Bone marrow (tissue), 2 donors: ENCODE measurements around the gene TUBGCP4.
A peak's percentile ranks its signal among the peaks of the same experiment; 100 is the strongest.

ENCODE experiments used
- DNase-seq, 2 donors: peaks; one replicate each; lab custom pipeline; 2025; lab: John Stamatoyannopoulos, UW

TUBGCP4 gene

GRCh38 chr15:43404130-43404529 is 33.2 kb downstream of the TUBGCP4 start:
- DNase-seq, result no peak

DNA sequence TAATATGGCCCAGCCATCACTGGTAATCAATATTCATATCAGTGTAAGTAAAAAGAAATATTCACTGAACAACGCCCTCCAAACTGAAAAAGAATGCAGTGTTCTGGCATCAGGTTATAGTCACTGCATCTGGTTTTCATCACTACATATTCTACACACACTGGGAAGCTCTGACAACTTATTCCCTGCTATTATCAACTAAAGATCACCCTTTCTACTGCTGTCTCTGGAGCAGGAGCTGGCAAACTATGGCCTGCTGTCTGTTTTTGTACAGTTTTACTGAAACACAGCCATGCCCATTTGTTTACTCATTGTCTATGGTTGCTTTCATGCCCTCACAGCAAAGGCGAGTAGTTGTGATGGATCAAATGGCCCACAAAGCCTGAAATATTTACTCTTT is 35.3 kb downstream of the TUBGCP4 start:
- no peak for DNase-seq

DNA sequence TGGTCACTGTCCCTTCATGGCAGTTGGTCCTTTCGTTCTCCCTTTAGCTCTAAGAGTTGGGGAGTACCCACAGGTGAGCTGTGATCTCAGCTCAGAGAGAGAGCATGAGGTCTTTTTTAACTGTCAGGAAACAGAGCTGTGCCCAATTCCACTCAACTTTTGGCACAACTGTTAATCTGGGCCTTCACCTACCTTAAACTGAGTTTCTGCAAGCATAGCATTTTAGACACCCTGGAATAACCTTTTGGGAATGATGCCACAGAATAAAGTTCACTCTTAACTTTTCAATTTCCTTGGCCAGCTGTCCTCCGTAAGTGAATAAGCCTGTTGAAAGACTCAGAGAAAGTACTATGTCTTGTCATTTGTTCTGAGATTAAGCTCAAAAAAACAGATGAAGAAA is 35.9 kb downstream of the TUBGCP4 start:
- DNase-seq, result no peak

GRCh38 chr15:43408789-43409188 is 37.9 kb downstream of the TUBGCP4 start:
- DNase-seq, result no peak

DNA sequence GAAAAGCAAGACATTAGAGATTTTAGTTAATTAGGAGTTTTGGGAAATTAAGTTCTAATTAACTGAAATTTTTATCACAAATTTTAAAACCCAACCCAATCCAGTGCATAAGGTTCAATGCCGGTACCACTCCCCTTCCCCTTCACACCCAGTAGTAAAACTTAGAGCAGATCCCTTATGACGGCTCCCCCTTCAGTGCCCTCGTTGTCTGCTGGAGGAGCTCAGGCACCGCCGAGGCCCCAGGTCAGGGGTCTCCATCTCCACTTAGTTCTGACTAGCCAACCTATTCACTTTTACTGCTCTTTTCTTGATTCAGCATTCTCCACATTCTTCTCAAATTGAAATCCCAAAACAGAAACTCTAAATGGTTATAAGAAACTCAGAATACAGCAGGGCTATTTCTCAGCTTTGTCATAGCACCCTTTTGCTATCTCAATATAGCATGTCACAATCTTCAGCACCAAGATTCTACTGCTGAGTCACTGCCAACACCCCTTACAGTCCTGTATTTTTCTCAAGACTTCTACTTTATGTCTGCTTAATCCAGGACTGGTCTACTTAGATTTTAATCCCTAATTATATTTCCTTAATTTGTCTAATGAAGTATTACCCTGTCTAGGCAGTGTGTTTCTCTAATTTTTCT is 39.8 kb downstream of the TUBGCP4 start:
- no peak for DNase-seq

DNA sequence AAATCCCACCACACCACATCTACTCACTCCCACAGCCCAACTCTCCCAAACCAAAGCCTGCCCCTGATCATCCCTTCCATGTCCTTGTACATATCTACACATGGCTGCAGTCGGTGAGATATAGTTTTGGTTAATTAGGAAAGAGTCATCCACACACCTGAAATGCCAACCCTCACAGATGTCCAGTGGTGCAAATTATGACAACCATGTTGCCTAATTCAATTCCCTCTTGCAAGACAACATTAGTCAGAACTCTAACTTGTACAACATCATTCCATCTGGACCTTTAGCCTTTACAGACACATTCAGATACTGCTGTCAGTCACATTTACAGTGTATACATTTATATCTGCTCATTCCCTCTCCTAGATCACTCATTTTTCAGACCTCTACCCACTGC is 41.2 kb downstream of the TUBGCP4 start:
- DNase-seq, result no peak

DNA sequence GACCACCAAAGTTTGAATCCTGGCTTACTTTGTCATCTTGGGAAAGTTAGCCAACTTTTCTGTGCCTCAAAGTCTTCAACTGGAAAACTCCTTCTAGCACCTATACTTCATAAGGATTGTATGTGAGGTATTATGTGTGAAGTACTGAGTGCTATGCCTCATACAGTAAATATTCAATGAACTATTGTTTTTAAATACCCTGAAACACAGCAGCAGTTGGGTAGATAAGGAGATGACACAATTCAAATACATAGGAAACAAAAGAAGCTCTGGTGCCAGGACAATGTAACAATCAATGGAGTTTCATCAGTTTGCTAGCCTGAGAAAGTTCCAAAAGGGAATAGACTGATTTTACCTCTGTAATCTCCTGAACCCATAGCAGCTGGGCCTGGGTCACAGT is 43.3 kb downstream of the TUBGCP4 start:
- no peak for DNase-seq

GRCh38 chr15:43420435-43420834 is 49.5 kb downstream of the TUBGCP4 start:
- DNase-seq, result no peak

DNA sequence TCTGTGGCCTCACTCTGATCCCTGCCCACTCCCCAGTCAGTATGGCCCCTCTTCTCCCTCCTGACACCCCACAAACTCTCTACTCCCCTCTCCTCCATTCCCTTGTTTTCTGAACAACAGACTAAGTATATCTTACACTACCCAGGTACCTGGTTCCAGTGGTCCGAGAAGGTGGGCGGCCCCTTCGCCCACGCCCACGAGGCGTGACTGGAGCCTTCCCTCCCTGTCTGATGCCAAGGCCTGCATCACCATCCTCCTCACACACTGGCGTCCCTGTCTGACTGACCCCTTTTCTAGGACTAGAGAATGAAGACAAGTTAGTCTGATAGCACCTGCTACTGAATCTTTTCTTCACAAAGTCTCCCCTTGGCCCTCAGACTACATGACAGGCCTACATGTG is 50.0 kb downstream of the TUBGCP4 start:
- DNase-seq, result no peak

GRCh38 chr15:43423793-43424192 is 52.9 kb downstream of the TUBGCP4 start:
- DNase-seq, result no peak

DNA sequence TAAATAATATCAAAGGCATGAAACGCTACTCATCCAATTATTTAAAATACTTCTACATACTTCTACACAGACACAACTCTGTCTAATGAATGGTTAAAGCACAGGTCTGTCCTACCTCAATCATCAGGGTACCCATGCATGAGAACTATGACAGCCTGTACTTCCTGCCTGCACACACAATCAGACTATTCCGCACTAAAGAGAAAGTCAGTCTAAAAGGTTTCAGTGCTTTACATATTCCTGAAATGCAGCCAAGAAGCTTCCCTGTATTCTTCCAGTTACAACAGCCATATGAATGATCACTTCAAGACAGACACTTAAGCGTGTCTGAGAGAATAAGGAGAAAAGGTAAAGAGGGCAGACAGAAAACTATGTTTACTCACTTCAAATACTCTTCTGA is 58.8 kb downstream of the TUBGCP4 start:
- no peak for DNase-seq

GRCh38 chr15:43433165-43433564 is 62.3 kb downstream of the TUBGCP4 start:
- no peak for DNase-seq

GRCh38 chr15:43433661-43434303 is 62.9 kb downstream of the TUBGCP4 start:
- DNase-seq, result no peak

DNA sequence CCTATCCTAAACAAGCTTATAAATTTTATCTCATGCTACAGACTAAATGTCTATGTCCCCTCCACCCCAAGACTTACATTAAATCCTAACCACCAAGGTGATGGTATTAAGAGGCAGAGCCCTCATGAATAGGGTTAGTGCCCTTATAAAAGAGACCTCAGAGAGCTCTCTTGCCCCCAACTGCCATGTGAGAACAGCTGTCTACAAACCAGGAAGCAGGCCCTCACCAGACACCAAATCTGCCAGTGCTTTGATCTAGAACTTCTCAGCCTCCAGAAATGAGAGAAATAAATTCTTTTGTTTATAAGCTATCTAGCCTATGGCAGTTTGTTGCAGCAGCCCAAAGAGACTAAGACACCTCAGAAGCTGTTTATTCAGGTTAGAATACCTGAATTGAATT is 63.5 kb downstream of the TUBGCP4 start:
- DNase-seq, result no peak

DNA sequence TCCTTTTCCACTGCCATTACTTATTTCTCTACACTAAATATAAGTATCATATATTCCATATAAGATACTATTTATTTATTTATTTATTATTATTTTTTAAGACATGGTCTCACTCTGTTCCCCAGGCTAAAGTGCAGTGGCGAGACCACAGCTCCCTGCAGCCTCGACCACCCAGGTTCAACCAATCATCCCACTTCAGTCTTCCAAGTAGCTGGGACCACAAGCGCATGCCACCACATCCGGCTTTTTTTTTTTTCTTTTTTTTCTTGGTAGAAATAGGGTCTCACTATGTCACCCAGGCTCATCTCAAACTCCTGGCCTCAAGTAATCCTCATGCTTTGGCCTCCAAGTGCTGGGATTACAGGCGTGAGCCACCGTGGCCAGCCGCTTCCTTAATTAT is 65.5 kb downstream of the TUBGCP4 start:
- DNase-seq, result no peak

GRCh38 chr15:43439268-43439667 is 68.4 kb downstream of the TUBGCP4 start:
- no peak for DNase-seq

GRCh38 chr15:43440721-43441281 is 69.9 kb downstream of the TUBGCP4 start:
- peak in 1 of 2 donors; percentile 88 for DNase-seq

GRCh38 chr15:43441316-43441715 is 70.4 kb downstream of the TUBGCP4 start:
- DNase-seq, result no peak

- no peak for DNase-seq
Measured at GRCh38 chr15:43446344-43446743, 75.4 kb downstream of the TUBGCP4 start.

GRCh38 chr15:43449981-43450380 is 79.1 kb downstream of the TUBGCP4 start:
- DNase-seq, result no peak
